ENCODE measurements around the gene LRRC61. TPM values are rescaled to one million over a fixed set of nuclear protein-coding genes. Genes with fewer than 3 reads are reported as not detected.
"Not testable (repeated sequence)": the region's sequence is repeated elsewhere in the genome, so short reads cannot be mapped to it uniquely, and the experiment has no call there.

The LRRC61 gene
- total RNA-seq (10 to 100 TPM; 10.3 to 14.0 (median 11.0) TPM), polyA plus RNA-seq (10 to 100 TPM in 2 of 3 donors, 1 to 10 TPM in 1; 4.4 to 18.6 (median 10.8) TPM)

GRCh38 chr7:150322833-150323681, at the start of gene LRRC61, which contains the start of gene ACTR3C:
Gene LRRC61, plus strand, starts transcription at chr7:150323355. Its CDS starts 13,507 bp downstream, at chr7:150336862.
Gene ACTR3C, minus strand, starts transcription at chr7:150323545. Its CDS starts 28,249 bp downstream, at chr7:150295296.
- peak within 1 kb of the TSS; percentile 56 to 89 (median 66) for H3K4me3 ChIP-seq
- TF ChIP-seq EP300 (IDR thresholded peaks at IDR 0.05) (no peak), CTCF (IDR thresholded peaks at IDR 0.05) (peak in 1 of 4 experiments; percentile 17), POLR2AphosphoS5 (IDR thresholded peaks at IDR 0.05) (peak in 3 of 4 donors; percentile 15 to 24 (median 19)), POLR2A (IDR thresholded peaks at IDR 0.05) (no peak)
- no peak for DNase-seq
- intact Hi-C loops (cut with DNase I): loop anchor here (2.0 kb wide), 1 partner anchor 18 kb away; the partner anchor contains the start of gene RARRES2
- 4% methylated on average over 82 of the region's 82 CpGs for WGBS, 2 donors
- H3K27ac ChIP-seq: peak within 1 kb of the TSS; percentile 81 to 91 (median 84)
- H3K9me3 ChIP-seq: no peaks in the 10 kb centered on the region
- H3K27me3 ChIP-seq: no peaks in the 10 kb centered on the region
- H3K4me1 ChIP-seq: peaks cover 0 to 29% (median 23%) of the 10 kb centered on the region in 4 donors
- H3K36me3 ChIP-seq: peaks cover 0 to 26% (median 7%) of the 10 kb centered on the region in 4 donors

GRCh38 chr7:150276132-150276695, 46.9 kb upstream of the LRRC61 start:
- DNase-seq; H3K4me3 ChIP-seq; H3K4me1 ChIP-seq; H3K9me3 ChIP-seq; H3K27me3 ChIP-seq; H3K36me3 ChIP-seq; H3K27ac ChIP-seq; intact Hi-C loops (cut with DNase I): not testable (repeated sequence)
- peak; percentile 21 to 74 (median 68) for TF ChIP-seq CTCF (IDR thresholded peaks at IDR 0.05)
- 58 to 63% methylated on average over 6 of the region's 6 CpGs for WGBS, 2 donors

- H3K36me3 ChIP-seq; H3K27me3 ChIP-seq; intact Hi-C loops (cut with DNase I); H3K27ac ChIP-seq; H3K9me3 ChIP-seq; H3K4me1 ChIP-seq; H3K4me3 ChIP-seq; DNase-seq: not testable (repeated sequence)
- WGBS, 2 donors: 92 to 95% methylated on average over 11 of the region's 11 CpGs
Measured at GRCh38 chr7:150278383-150278782, 44.8 kb upstream of the LRRC61 start.

GRCh38 chr7:150281681-150282403, 41.3 kb upstream of the LRRC61 start:
- not testable (repeated sequence) for H3K4me3 ChIP-seq, H3K36me3 ChIP-seq, H3K27ac ChIP-seq, H3K27me3 ChIP-seq, H3K4me1 ChIP-seq, DNase-seq, H3K9me3 ChIP-seq
- WGBS, 2 donors: 86 to 92% methylated on average over 15 of the region's 25 CpGs
- intact Hi-C loops (cut with DNase I): loop anchor here (10.0 kb wide), 1 partner anchor 143 kb away; no protein-coding TSS in a partner anchor

GRCh38 chr7:150283111-150283510, 40.0 kb upstream of the LRRC61 start:
- not testable (repeated sequence) for H3K4me3 ChIP-seq, H3K27me3 ChIP-seq, H3K9me3 ChIP-seq, H3K27ac ChIP-seq, H3K36me3 ChIP-seq, H3K4me1 ChIP-seq, DNase-seq
- intact Hi-C loops (cut with DNase I): loop anchor here (10.0 kb wide), 1 partner anchor 142 kb away; no protein-coding TSS in a partner anchor
- 78% methylated on average over 2 of the region's 3 CpGs for WGBS, 2 donors

GRCh38 chr7:150283608-150284007, 39.5 kb upstream of the LRRC61 start:
- WGBS, 2 donors: 81 to 90% methylated on average over 4 to 6 of the region's 6 CpGs
- H3K4me1 ChIP-seq, H3K36me3 ChIP-seq, DNase-seq, H3K9me3 ChIP-seq, H3K27ac ChIP-seq, H3K4me3 ChIP-seq, H3K27me3 ChIP-seq: not testable (repeated sequence)
- intact Hi-C loops (cut with DNase I): loop anchor here (10.0 kb wide), 1 partner anchor 141 kb away; no protein-coding TSS in a partner anchor

All from sigmoid colon (tissue), 7 donors.